Neural progenitor cell (in vitro differentiated cells): ENCODE results near the gene TRIM26.

ENCODE experiments used
- EZH2 ChIP-seq: fragments of 200-600 bp; sonication (generic); IDR thresholded peaks from 2 replicates; pipeline ENCODE4 v1.6.1; 2017; ENCODE audit warnings: antibody characterized with exemption, mild to moderate bottlenecking, moderate library complexity
- EZH2phosphoT487 ChIP-seq: fragments of 200-600 bp; sonication (generic); IDR thresholded peaks from 2 replicates; pipeline ENCODE4 v1.6.1; 2017; ENCODE audit warnings: antibody characterized with exemption
- TF ChIP-seq, protein P1 (sequence below): fragments of 200-600 bp; sonication (generic); IDR thresholded peaks from 2 replicates; pipeline ENCODE4 v1.5.1; 2017; ENCODE audit warnings: antibody characterized with exemption, mild to moderate bottlenecking

GRCh38 chr6:30149858-30150550, 63.2 kb downstream of the TRIM26 start:
- no peak for TF ChIP-seq EZH2
- TF ChIP-seq, protein P1, sequence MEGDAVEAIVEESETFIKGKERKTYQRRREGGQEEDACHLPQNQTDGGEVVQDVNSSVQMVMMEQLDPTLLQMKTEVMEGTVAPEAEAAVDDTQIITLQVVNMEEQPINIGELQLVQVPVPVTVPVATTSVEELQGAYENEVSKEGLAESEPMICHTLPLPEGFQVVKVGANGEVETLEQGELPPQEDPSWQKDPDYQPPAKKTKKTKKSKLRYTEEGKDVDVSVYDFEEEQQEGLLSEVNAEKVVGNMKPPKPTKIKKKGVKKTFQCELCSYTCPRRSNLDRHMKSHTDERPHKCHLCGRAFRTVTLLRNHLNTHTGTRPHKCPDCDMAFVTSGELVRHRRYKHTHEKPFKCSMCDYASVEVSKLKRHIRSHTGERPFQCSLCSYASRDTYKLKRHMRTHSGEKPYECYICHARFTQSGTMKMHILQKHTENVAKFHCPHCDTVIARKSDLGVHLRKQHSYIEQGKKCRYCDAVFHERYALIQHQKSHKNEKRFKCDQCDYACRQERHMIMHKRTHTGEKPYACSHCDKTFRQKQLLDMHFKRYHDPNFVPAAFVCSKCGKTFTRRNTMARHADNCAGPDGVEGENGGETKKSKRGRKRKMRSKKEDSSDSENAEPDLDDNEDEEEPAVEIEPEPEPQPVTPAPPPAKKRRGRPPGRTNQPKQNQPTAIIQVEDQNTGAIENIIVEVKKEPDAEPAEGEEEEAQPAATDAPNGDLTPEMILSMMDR = no peak
- TF ChIP-seq EZH2phosphoT487 = no peak
